ENCODE measurements around the gene NMRK2.
"Not testable (repeated sequence)": the region's sequence is repeated elsewhere in the genome, so short reads cannot be mapped to it uniquely, and the experiment has no call there.

NMRK2 gene

DNA sequence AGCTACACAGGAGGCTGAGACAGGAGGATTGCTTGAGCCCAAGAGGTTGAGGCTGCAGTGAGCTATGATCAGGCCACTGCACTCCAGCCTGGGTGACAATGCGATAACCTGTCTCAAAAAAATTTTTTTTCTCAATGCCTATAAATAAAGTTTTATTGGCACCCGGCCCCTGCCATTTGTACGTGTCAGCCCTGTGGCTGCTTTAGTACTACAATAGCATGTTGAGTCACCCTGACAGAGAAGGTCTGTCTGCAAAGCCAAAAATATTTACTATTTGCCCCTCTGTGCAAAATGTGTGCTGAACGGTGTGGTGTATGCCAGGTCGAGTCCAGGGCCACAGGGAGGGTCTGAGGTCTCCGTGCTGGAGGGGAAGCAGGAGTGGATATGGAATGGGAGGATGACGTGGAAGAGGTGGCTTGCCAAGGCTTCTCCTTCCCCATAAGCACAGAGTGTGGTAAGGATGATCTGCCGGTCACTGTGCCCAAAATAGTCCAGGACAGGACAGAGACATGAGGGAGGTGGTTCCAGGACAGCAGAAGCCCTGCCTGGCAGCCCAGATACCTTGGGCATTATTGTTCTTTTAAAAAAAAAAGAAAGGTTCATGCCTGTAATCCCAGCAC lies 10.0 kb downstream of the NMRK2 start:
- TF ChIP-seq, protein P1, sequence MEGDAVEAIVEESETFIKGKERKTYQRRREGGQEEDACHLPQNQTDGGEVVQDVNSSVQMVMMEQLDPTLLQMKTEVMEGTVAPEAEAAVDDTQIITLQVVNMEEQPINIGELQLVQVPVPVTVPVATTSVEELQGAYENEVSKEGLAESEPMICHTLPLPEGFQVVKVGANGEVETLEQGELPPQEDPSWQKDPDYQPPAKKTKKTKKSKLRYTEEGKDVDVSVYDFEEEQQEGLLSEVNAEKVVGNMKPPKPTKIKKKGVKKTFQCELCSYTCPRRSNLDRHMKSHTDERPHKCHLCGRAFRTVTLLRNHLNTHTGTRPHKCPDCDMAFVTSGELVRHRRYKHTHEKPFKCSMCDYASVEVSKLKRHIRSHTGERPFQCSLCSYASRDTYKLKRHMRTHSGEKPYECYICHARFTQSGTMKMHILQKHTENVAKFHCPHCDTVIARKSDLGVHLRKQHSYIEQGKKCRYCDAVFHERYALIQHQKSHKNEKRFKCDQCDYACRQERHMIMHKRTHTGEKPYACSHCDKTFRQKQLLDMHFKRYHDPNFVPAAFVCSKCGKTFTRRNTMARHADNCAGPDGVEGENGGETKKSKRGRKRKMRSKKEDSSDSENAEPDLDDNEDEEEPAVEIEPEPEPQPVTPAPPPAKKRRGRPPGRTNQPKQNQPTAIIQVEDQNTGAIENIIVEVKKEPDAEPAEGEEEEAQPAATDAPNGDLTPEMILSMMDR (IDR thresholded peaks at IDR 0.05; ENCODE audit: extremely low read depth, missing control alignments), result no peak
- no peak for DNase-seq (ENCODE audit: low spot score)

DNA sequence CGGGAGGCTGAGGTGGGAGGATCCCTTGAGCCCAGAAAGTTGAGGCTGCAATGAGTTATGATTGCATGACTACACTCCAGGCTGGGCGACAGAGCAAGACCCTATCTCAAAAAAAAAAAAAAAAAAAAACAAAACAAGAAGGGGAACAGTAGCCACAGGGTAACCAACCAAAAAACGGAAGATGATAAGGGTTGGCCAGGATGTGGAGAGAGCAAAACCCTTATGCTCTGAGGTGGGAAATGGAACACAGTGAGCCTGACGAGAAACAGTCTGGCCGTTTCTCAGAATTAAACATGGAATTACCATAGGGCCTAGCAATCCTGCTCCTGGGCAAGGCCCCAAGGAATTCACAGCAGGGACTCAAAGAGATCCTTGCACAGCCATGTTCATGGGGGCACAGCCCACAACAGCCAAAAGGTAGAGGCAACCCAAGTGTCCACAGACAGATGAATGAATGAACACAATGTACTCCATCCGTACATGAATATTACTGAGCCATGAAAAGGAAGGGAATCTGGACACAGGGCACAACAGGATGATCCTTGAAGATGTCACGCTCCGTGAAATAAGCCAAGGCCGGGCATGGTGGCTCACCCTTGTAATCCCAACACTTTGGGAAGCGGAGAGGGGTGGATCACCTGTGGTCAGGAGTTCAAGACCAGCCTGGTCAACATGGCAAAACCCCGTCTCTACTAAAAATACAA lies 11.3 kb downstream of the NMRK2 start:
- TF ChIP-seq, protein P1 (IDR thresholded peaks at IDR 0.05; ENCODE audit: extremely low read depth, missing control alignments), result no peak
- no peak for DNase-seq (ENCODE audit: low spot score)

- TF ChIP-seq, protein P1 (IDR thresholded peaks at IDR 0.05; ENCODE audit: extremely low read depth, missing control alignments), result no peak
- DNase-seq (ENCODE audit: low spot score), result no peak
Observed at GRCh38 chr19:3945838-3946237, 13.0 kb downstream of the NMRK2 start.

GRCh38 chr19:3947316-3947933 lies 14.6 kb downstream of the NMRK2 start:
- not testable (repeated sequence) for DNase-seq (ENCODE audit: low spot score)

- TF ChIP-seq, protein P1 (IDR thresholded peaks at IDR 0.05; ENCODE audit: extremely low read depth, missing control alignments), result no peak
- DNase-seq (ENCODE audit: low spot score), result no peak
Observed at GRCh38 chr19:3949294-3949693, 16.4 kb downstream of the NMRK2 start.

DNA sequence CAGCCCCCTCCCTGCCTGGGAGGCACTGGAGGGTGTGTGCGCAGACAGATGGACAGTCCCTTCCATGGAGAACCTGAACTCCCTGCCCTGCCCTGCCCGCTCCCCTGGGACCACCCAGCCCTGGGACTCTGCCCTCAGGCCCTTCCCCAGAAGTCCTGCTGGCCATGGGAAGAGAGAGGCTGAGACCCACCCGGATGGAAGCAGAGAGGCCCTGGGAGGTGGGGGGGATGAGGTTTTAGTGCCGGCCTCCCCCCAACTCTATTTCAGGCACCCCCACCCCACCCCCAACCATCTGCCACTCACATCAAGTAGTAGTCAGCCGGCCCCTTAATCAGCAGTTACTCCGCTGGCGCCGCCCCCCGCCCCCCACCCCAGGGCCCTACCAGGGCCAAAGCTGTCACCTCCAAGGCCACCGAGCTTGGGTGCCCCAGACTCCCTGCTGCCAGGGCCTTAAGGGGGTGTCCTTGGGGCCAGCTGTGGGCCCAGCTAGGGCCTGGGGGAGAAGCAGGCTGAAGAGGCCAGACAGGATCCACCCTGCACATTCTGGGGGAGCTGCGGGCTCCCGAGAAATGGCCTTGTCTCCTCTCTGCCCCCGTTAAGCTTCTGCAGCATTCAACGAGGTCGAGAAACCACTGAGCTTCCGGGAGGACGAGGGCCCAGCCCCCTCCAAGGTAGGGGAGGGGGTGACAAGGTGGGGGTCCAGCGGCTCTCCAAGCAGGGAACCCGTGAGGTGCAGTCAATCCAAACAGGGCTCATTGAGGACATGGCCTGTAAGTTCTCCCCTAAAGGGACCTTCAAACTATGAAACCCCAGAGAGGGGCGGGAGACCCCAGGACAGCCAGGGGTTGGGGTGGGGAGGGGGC lies 17.4 kb downstream of the NMRK2 start:
- TF ChIP-seq, protein P1 (IDR thresholded peaks at IDR 0.05; ENCODE audit: extremely low read depth, missing control alignments), result no peak
- no peak for DNase-seq (ENCODE audit: low spot score)

- DNase-seq (ENCODE audit: low spot score), result peak; percentile 60
- TF ChIP-seq, protein P1 (IDR thresholded peaks at IDR 0.05; ENCODE audit: extremely low read depth, missing control alignments), result no peak
Observed at GRCh38 chr19:3950871-3951861, 18.3 kb downstream of the NMRK2 start.

GRCh38 chr19:3952755-3953276 lies 19.9 kb downstream of the NMRK2 start:
- DNase-seq (ENCODE audit: low spot score), result not testable (repeated sequence)

Measured in GM20000 (cell line).